Liver (tissue), 9 donors: ENCODE results near the gene DMRTB1. TPM values are rescaled to one million over a fixed set of nuclear protein-coding genes. Genes with fewer than 3 reads are reported as not detected.

Source experiments
- DNase-seq: peaks from one replicate; pipeline ENCODE4 v3.0.0-alpha.2; 2017; ENCODE audit warnings: low spot score
- H3K27ac ChIP-seq, 2 donors: one replicate each; pipeline ENCODE4 v1.7.0; 2013; ENCODE audit warnings: inconsistent platforms in 2 of 2, low read length in 2 of 2, control low read depth in 1 of 2, low read depth in 1 of 2, mild to moderate bottlenecking in 1 of 2
- H3K27me3 ChIP-seq, 4 donors: one replicate each; pipeline versions ENCODE4 v1.6.1 to v1.7.0; 2013; ENCODE audit warnings: low read length in 3 of 4, inconsistent platforms in 1 of 4, mild to moderate bottlenecking in 1 of 4, moderate library complexity in 1 of 4; ENCODE audit not compliant: control insufficient read depth in 4 of 4, insufficient read depth in 4 of 4
- H3K36me3 ChIP-seq, 4 donors: one replicate each; pipeline versions ENCODE4 v1.6.1 to v1.7.0; 2013; ENCODE audit warnings: low read length in 3 of 4, mild to moderate bottlenecking in 3 of 4, low read depth in 1 of 4, moderate library complexity in 1 of 4; ENCODE audit not compliant: control insufficient read depth in 4 of 4, insufficient read depth in 3 of 4
- H3K4me1 ChIP-seq, 4 donors: one replicate each; pipeline versions ENCODE4 v1.6.1 to v1.7.0; 2013; ENCODE audit warnings: low read length in 3 of 4, mild to moderate bottlenecking in 3 of 4, moderate library complexity in 1 of 4; ENCODE audit not compliant: control insufficient read depth in 4 of 4, insufficient read depth in 4 of 4
- H3K4me3 ChIP-seq, 3 donors: one replicate each; pipeline versions ENCODE4 v1.6.1 to v1.7.0; 2013; ENCODE audit warnings: low read length in 3 of 3, control low read depth in 1 of 3, low read depth in 1 of 3, mild to moderate bottlenecking in 1 of 3
- H3K9ac ChIP-seq, 2 donors: one replicate each; pipeline ENCODE4 v1.7.0; 2013; ENCODE audit warnings: low read length in 2 of 2, mild to moderate bottlenecking in 2 of 2, moderate library complexity in 2 of 2, control low read depth in 1 of 2, low read depth in 1 of 2
- H3K9me3 ChIP-seq, 4 donors: one replicate each; pipeline versions ENCODE4 v1.6.1 to v1.7.0; 2013; ENCODE audit warnings: low read length in 3 of 4; ENCODE audit not compliant: control insufficient read depth in 4 of 4
- EGR1 ChIP-seq, 2 donors: IDR thresholded peaks; 2 replicates each; pipeline ENCODE4 v1.6.1; 2016 to 2018; ENCODE audit warnings: antibody characterized with exemption in 2 of 2, low read depth in 2 of 2
- FOXA1 ChIP-seq: IDR thresholded peaks from 2 replicates; pipeline ENCODE4 v1.6.1; 2016; ENCODE audit warnings: antibody characterized with exemption
- FOXA2 ChIP-seq: IDR thresholded peaks from 2 replicates; pipeline ENCODE4 v1.6.1; 2016; ENCODE audit warnings: antibody characterized with exemption
- HNF4A ChIP-seq, 2 donors: conservative IDR thresholded peaks; 2 replicates each; pipeline ENCODE4 v1.6.1; 2016; ENCODE audit warnings: antibody characterized with exemption in 2 of 2, mild to moderate bottlenecking in 2 of 2
- HNF4G ChIP-seq: IDR thresholded peaks from 2 replicates; pipeline ENCODE4 v1.6.1; 2016; ENCODE audit warnings: antibody characterized with exemption
- NR2F2 ChIP-seq: IDR thresholded peaks from 2 replicates; pipeline ENCODE4 v1.6.1; 2016; ENCODE audit warnings: antibody characterized with exemption
- RAD21 ChIP-seq, 2 donors: IDR thresholded peaks; 2 replicates each; pipeline ENCODE4 v1.6.1; 2016; ENCODE audit warnings: antibody characterized with exemption in 2 of 2, mild to moderate bottlenecking in 2 of 2
- SP1 ChIP-seq: IDR thresholded peaks from 2 replicates; pipeline ENCODE4 v1.6.1; 2018; ENCODE audit warnings: antibody characterized with exemption, mild to moderate bottlenecking
- TAF1 ChIP-seq: conservative IDR thresholded peaks from 2 replicates; pipeline ENCODE4 v1.6.1; 2016; ENCODE audit warnings: antibody characterized with exemption, mild to moderate bottlenecking
- YY1 ChIP-seq: IDR thresholded peaks from 2 replicates; pipeline ENCODE4 v1.6.1; 2016; ENCODE audit warnings: antibody characterized with exemption, mild to moderate bottlenecking
- WGBS: extraction: QIAGEN DNeasy Blood & Tissue Kit; methylation state at CpG from one replicate; pipeline ENCODE4 v1.1.7; 2013; 5-methylcytosine and 5-hydroxymethylcytosine counted together
- polyA plus RNA-seq, 2 donors: library from polyadenylated mRNA; stranded (reverse) in 1 of 2; unstranded in 1 of 2; fragments of 200-250 nt in 1 of 2; fragments of >200 nt in 1 of 2; fragmentation: Nextera tagmentation in 1 of 2; extraction: Ambion mirVana in 1 of 2; gene quantifications; one replicate each; pipeline versions ENCODE4 v1.2.1 to v1.2.3, GENCODE V29; 2013 to 2015
- total RNA-seq, 2 donors: library from RNA; depleted of rRNA; stranded (reverse); fragments of >200 nt; gene quantifications; one replicate each; pipeline ENCODE4 v1.2.3, GENCODE V29; 2014
- TF ChIP-seq, protein P1 (sequence below): IDR thresholded peaks from 2 replicates; pipeline ENCODE4 v1.6.1; 2016; ENCODE audit warnings: antibody characterized with exemption
- TF ChIP-seq, protein P2 (sequence below): IDR thresholded peaks from 2 replicates; pipeline ENCODE4 v1.6.1; 2016; ENCODE audit warnings: antibody characterized with exemption
- TF ChIP-seq, protein P3 (sequence below): IDR thresholded peaks from 2 replicates; pipeline ENCODE4 v1.6.1; 2016; ENCODE audit warnings: antibody characterized with exemption, mild to moderate bottlenecking
- TF ChIP-seq, protein P4 (sequence below): fragments of 150-350 bp; IDR thresholded peaks from 2 replicates; pipeline ENCODE4 v1.5.1; 2017; ENCODE audit warnings: improper control_type of control experiment, low read depth, low read length; ENCODE audit not compliant: missing input control
- donor health status: healthy.
- donor health status: healthy.
- donor health status: healthy.
- donor health status: healthy.
- donor health status: healthy.

The DMRTB1 gene
- total and polyA plus RNA-seq, 4 donors: not detected

DNA sequence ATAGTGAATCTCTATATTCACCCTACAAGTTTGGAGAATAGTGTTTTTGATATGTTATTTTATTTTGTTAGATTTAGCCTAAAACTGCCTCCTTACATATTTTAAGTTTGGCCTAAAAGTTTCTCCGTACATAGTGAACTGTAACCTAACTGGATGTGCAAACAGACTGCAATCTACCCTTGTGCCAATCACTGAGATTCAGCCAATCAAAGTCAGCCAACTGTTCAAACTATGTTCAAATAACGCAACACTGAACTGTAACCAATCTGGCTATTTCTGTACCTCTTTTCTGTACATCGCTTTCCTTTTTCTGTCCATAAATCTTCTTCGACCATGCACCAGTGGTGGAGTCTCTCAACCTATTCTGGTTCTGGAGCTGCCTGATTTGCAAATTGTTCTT, 11.8 kb upstream of the DMRTB1 start:
- Histone ChIP-seq H3K9ac (no peak overlapping the region), H3K36me3 (no peaks in the 10 kb centered on the region), H3K4me1 (no peaks in the 10 kb centered on the region), H3K9me3 (no peaks in the 10 kb centered on the region), H3K27me3 (peaks cover 0 to 4% (median 1%) of the 10 kb centered on the region in 4 donors), H3K27ac (no peak overlapping the region), H3K4me3 (no peak overlapping the region)
- 74% methylated on average over 4 of the region's 4 CpGs for WGBS
- no peak for TF ChIP-seq FOXA2
- TF ChIP-seq, protein P1, sequence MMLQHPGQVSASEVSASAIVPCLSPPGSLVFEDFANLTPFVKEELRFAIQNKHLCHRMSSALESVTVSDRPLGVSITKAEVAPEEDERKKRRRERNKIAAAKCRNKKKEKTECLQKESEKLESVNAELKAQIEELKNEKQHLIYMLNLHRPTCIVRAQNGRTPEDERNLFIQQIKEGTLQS: no peak
- no peak for DNase-seq

DNA sequence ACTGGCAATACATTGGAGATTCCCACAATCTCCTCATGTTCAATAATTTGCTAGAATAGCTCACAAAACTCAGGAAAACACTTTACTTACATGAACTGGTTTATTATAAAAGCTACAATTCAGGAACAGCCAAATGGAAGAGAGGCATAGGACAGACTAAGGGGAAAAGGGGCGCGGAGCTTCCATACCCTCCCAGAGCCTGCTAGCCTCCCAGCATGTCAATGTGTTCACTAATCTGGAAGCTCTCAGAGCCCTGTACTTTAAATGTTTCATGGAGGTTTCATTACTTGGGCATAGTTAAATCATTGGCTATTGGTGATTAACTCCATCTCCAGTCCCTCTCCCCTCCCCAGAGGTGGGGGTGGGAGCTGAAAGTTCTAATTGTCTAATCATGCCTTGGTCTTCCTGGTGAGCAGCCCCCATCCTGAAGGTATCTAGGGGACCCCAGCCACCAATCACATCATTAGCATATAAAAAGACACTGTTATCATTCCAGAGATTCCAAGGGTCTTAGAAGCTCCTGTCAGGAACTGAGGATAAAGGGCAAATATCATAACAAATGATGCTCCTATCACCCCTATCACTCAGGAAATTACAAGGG, 10.9 kb upstream of the DMRTB1 start:
- Histone ChIP-seq H3K27me3 (peaks cover 0 to 4% (median 1%) of the 10 kb centered on the region in 4 donors), H3K9me3 (no peaks in the 10 kb centered on the region), H3K9ac (no peak overlapping the region), H3K4me3 (no peak overlapping the region), H3K36me3 (no peaks in the 10 kb centered on the region), H3K4me1 (no peaks in the 10 kb centered on the region), H3K27ac (no peak overlapping the region)
- DNase-seq: no peak
- 81% methylated on average over 2 of the region's 2 CpGs for WGBS
- TF ChIP-seq RAD21 (IDR thresholded peaks at IDR 0.05) (no peak), HNF4G (no peak), FOXA2 (no peak), EGR1 (IDR thresholded peaks at IDR 0.05; ENCODE audit: low read depth in 2 of 2) (no peak), FOXA1 (no peak), HNF4A (conservative IDR thresholded peaks at IDR 0.05) (no peak), TAF1 (no peak), SP1 (no peak), NR2F2 (no peak), YY1 (no peak)
- TF ChIP-seq, protein P2, sequence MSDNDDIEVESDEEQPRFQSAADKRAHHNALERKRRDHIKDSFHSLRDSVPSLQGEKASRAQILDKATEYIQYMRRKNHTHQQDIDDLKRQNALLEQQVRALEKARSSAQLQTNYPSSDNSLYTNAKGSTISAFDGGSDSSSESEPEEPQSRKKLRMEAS: no peak
- TF ChIP-seq, protein P3, sequence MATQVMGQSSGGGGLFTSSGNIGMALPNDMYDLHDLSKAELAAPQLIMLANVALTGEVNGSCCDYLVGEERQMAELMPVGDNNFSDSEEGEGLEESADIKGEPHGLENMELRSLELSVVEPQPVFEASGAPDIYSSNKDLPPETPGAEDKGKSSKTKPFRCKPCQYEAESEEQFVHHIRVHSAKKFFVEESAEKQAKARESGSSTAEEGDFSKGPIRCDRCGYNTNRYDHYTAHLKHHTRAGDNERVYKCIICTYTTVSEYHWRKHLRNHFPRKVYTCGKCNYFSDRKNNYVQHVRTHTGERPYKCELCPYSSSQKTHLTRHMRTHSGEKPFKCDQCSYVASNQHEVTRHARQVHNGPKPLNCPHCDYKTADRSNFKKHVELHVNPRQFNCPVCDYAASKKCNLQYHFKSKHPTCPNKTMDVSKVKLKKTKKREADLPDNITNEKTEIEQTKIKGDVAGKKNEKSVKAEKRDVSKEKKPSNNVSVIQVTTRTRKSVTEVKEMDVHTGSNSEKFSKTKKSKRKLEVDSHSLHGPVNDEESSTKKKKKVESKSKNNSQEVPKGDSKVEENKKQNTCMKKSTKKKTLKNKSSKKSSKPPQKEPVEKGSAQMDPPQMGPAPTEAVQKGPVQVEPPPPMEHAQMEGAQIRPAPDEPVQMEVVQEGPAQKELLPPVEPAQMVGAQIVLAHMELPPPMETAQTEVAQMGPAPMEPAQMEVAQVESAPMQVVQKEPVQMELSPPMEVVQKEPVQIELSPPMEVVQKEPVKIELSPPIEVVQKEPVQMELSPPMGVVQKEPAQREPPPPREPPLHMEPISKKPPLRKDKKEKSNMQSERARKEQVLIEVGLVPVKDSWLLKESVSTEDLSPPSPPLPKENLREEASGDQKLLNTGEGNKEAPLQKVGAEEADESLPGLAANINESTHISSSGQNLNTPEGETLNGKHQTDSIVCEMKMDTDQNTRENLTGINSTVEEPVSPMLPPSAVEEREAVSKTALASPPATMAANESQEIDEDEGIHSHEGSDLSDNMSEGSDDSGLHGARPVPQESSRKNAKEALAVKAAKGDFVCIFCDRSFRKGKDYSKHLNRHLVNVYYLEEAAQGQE: no peak
- TF ChIP-seq, protein P4, sequence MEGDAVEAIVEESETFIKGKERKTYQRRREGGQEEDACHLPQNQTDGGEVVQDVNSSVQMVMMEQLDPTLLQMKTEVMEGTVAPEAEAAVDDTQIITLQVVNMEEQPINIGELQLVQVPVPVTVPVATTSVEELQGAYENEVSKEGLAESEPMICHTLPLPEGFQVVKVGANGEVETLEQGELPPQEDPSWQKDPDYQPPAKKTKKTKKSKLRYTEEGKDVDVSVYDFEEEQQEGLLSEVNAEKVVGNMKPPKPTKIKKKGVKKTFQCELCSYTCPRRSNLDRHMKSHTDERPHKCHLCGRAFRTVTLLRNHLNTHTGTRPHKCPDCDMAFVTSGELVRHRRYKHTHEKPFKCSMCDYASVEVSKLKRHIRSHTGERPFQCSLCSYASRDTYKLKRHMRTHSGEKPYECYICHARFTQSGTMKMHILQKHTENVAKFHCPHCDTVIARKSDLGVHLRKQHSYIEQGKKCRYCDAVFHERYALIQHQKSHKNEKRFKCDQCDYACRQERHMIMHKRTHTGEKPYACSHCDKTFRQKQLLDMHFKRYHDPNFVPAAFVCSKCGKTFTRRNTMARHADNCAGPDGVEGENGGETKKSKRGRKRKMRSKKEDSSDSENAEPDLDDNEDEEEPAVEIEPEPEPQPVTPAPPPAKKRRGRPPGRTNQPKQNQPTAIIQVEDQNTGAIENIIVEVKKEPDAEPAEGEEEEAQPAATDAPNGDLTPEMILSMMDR: no peak
- TF ChIP-seq, protein P1: no peak
